Smooth muscle cell (in vitro differentiated cells): ENCODE results near the gene SLFNL1. TPM values are rescaled to one million over a fixed set of nuclear protein-coding genes. Genes with fewer than 3 reads are reported as not detected.

Experiments
- DNase-seq: peaks from one replicate; lab custom pipeline; 2025; ENCODE audit not compliant: unreplicated experiment; lab: John Stamatoyannopoulos, UW
- H2AFZ ChIP-seq: fragments of 200-600 bp; sonication (generic); 2 replicates; pipeline ENCODE4 v1.6.0; 2016; ENCODE audit warnings: antibody characterized with exemption, low read depth, mild to moderate bottlenecking
- H3F3A ChIP-seq: fragments of 200-600 bp; sonication (generic); 2 replicates; pipeline ENCODE4 v1.6.0; 2017; ENCODE audit warnings: antibody characterized with exemption, low read depth
- H3K27ac ChIP-seq: fragments of 200-600 bp; sonication (generic); 2 replicates; pipeline ENCODE4 v1.5.1; 2016; ENCODE audit warnings: low read depth, mild to moderate bottlenecking
- H3K27me3 ChIP-seq: fragments of 200-600 bp; sonication (generic); 2 replicates; pipeline ENCODE4 v1.6.1; 2016; ENCODE audit warnings: low read depth, mild to moderate bottlenecking
- H3K36me3 ChIP-seq: fragments of 200-600 bp; sonication (generic); 2 replicates; pipeline ENCODE4 v1.5.1; 2016; ENCODE audit warnings: low read depth
- H3K4me1 ChIP-seq: fragments of 200-600 bp; sonication (generic); 2 replicates; pipeline ENCODE4 v1.5.1; 2016; ENCODE audit warnings: low read depth
- H3K4me2 ChIP-seq: fragments of 200-600 bp; sonication (generic); 2 replicates; pipeline ENCODE4 v1.6.0; 2016; ENCODE audit warnings: mild to moderate bottlenecking
- H3K4me3 ChIP-seq: fragments of 200-600 bp; sonication (generic); 2 replicates; pipeline ENCODE4 v1.5.1; 2016; ENCODE audit warnings: mild to moderate bottlenecking
- H3K79me2 ChIP-seq: fragments of 200-600 bp; sonication (generic); 2 replicates; pipeline ENCODE4 v1.6.0; 2016; ENCODE audit warnings: low read depth, mild to moderate bottlenecking
- H3K9ac ChIP-seq: fragments of 200-600 bp; sonication (generic); 2 replicates; pipeline ENCODE4 v1.6.0; 2016; ENCODE audit warnings: low read depth
- H3K9me3 ChIP-seq: fragments of 200-600 bp; sonication (generic); replicated peaks from 2 replicates; pipeline ENCODE4 v1.5.1; 2016; ENCODE audit warnings: low read depth
- H4K20me1 ChIP-seq: fragments of 200-600 bp; sonication (generic); 2 replicates; pipeline ENCODE4 v1.6.0; 2016; ENCODE audit warnings: low read depth
- CTCF ChIP-seq: fragments of 200-600 bp; sonication (generic); IDR thresholded peaks from 2 replicates; pipeline ENCODE4 v1.5.1; 2017; ENCODE audit warnings: borderline replicate concordance, mild to moderate bottlenecking, antibody characterized with exemption; ENCODE audit not compliant: insufficient read depth, poor library complexity, severe bottlenecking
- WGBS: methylation state at CpG from one replicate; pipeline ENCODE4 v1.1.7; 2016; ENCODE audit warnings: low lambda C conversion rate; 5-methylcytosine and 5-hydroxymethylcytosine counted together
- polyA plus RNA-seq: library from polyadenylated mRNA; unstranded; fragments of >200 nt; fragmentation: Nextera tagmentation; extraction: Ambion mirVana; gene quantifications from 2 replicates; pipeline ENCODE4 v1.2.1, GENCODE V29; 2016
- total RNA-seq: library from RNA; depleted of rRNA; stranded (reverse); fragments of >200 nt; gene quantifications from 2 replicates; pipeline ENCODE4 v1.2.3, GENCODE V29; 2014

SLFNL1 gene
- total and polyA plus RNA-seq, 2 experiments from 2014 or later: 0.22 to 0.58 TPM

- TF ChIP-seq CTCF: no peak
- Histone ChIP-seq H3K36me3 (peaks cover 19% of the 10 kb centered on the region), H2AFZ (no peak overlapping the region), H4K20me1 (peaks cover 44% of the 10 kb centered on the region), H3F3A (peaks cover 4% of the 10 kb centered on the region), H3K9me3 (no peaks in the 10 kb centered on the region), H3K4me3 (no peak overlapping the region), H3K27me3 (no peaks in the 10 kb centered on the region), H3K4me2 (no peak overlapping the region), H3K79me2 (peaks cover 37% of the 10 kb centered on the region), H3K4me1 (peaks cover 13% of the 10 kb centered on the region), H3K27ac (no peak overlapping the region), H3K9ac (no peak overlapping the region)
- 98% methylated on average over 4 of the region's 4 CpGs for WGBS
- no peak for DNase-seq
Measured at GRCh38 chr1:40984531-40984930, 37.0 kb downstream of the SLFNL1 start.

- peaks cover 16% of the 10 kb centered on the region for H3K36me3 ChIP-seq
- TF ChIP-seq CTCF: no peak
Measured at GRCh38 chr1:40984066-40984465, 37.5 kb downstream of the SLFNL1 start.

DNA sequence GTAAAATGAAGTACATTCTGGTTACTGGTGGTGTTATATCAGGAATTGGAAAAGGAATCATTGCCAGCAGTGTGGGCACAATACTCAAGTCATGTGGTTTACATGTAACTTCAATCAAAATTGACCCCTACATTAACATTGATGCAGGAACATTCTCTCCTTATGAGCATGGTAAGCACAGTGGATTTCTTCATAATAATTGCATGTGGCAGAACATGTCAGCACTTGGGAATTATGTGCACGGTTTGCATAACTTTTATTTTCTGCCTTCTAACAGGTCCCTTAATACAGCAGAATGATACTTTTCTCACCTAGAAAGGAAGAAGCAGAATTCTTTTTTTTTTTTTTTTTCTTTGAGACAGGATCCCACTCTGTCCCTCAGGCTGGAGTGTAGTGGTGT, 38.2 kb downstream of the SLFNL1 start:
- H3K4me2 ChIP-seq: no peak overlapping the region
- peaks cover 44% of the 10 kb centered on the region for H4K20me1 ChIP-seq

More at GRCh38 chr1:40984066-40984465, 37.5 kb downstream of the SLFNL1 start:
- H3K4me3 ChIP-seq: no peak overlapping the region
- H3K4me2 ChIP-seq: no peak overlapping the region
- H3K4me1 ChIP-seq: peaks cover 13% of the 10 kb centered on the region
- H3F3A ChIP-seq: peaks cover 4% of the 10 kb centered on the region
- H2AFZ ChIP-seq: no peak overlapping the region
- no peak overlapping the region for H3K9ac ChIP-seq
- DNase-seq: no peak
- H3K9me3 ChIP-seq: no peaks in the 10 kb centered on the region
- H3K27me3 ChIP-seq: no peaks in the 10 kb centered on the region
- peaks cover 44% of the 10 kb centered on the region for H4K20me1 ChIP-seq
- 90% methylated on average over 2 of the region's 2 CpGs for WGBS
- peaks cover 37% of the 10 kb centered on the region for H3K79me2 ChIP-seq
- no peak overlapping the region for H3K27ac ChIP-seq

More for the DNA sequence above, 38.2 kb downstream of the SLFNL1 start:
- no peak overlapping the region for H3K4me3 ChIP-seq
- no peak overlapping the region for H3K27ac ChIP-seq
- no peak overlapping the region for H2AFZ ChIP-seq
- peaks cover 11% of the 10 kb centered on the region for H3K36me3 ChIP-seq
- peaks cover 4% of the 10 kb centered on the region for H3F3A ChIP-seq
- peaks cover 13% of the 10 kb centered on the region for H3K4me1 ChIP-seq
- DNase-seq: no peak
- H3K79me2 ChIP-seq: peaks cover 37% of the 10 kb centered on the region
- TF ChIP-seq CTCF: no peak
- 89% methylated on average over 1 of the region's 1 CpG for WGBS
- no peaks in the 10 kb centered on the region for H3K9me3 ChIP-seq
- no peak overlapping the region for H3K9ac ChIP-seq
- H3K27me3 ChIP-seq: no peaks in the 10 kb centered on the region
